Stromal cell of bone marrow (primary cell): ENCODE data around the gene RAB1A.
A peak's percentile ranks its signal among the peaks of the same experiment; 100 is the strongest.

Experiments used
- DNase-seq: peaks from one replicate; pipeline ENCODE4 v3.0.0-alpha.2; 2012; ENCODE audit warnings: low read depth

RAB1A gene

GRCh38 chr2:65061146-65061909 lies 68.6 kb downstream of the RAB1A start:
- no peak for DNase-seq

- DNase-seq, result no peak
Observed at GRCh38 chr2:65059071-65059470, 70.8 kb downstream of the RAB1A start.

GRCh38 chr2:65057391-65058052 lies 72.4 kb downstream of the RAB1A start:
- no peak for DNase-seq

- no peak for DNase-seq
Observed at GRCh38 chr2:65057054-65057375, 72.9 kb downstream of the RAB1A start.

GRCh38 chr2:65056215-65057053 lies 73.5 kb downstream of the RAB1A start, which contains the start of gene CEP68:
CEP68 (plus strand) TSS chr2:65056416; CDS start chr2:65069445, 13,029 bp downstream.
- peak; percentile 95 for DNase-seq

- no peak for DNase-seq
Observed at GRCh38 chr2:65055422-65056214, 74.3 kb downstream of the RAB1A start.

- no peak for DNase-seq
Observed at GRCh38 chr2:65054749-65055421, 75.0 kb downstream of the RAB1A start.

- DNase-seq, result no peak
Observed at GRCh38 chr2:65053199-65053598, 76.7 kb downstream of the RAB1A start.

- no peak for DNase-seq
Observed at GRCh38 chr2:65050931-65051330, 79.0 kb downstream of the RAB1A start.

- no peak for DNase-seq
Observed at GRCh38 chr2:65049010-65049639, 80.8 kb downstream of the RAB1A start.

GRCh38 chr2:65046633-65047407 lies 83.1 kb downstream of the RAB1A start:
- DNase-seq, result no peak

- no peak for DNase-seq
Observed at GRCh38 chr2:65045651-65046050, 84.3 kb downstream of the RAB1A start.

- no peak for DNase-seq
Observed at GRCh38 chr2:65044097-65044735, 85.7 kb downstream of the RAB1A start.

GRCh38 chr2:65043001-65043400 lies 86.9 kb downstream of the RAB1A start:
- DNase-seq, result no peak

GRCh38 chr2:65040400-65041261 lies 89.3 kb downstream of the RAB1A start:
- DNase-seq, result peak; percentile 70

- DNase-seq, result no peak
Observed at GRCh38 chr2:65039640-65040039, 90.3 kb downstream of the RAB1A start.

GRCh38 chr2:65037178-65037577 lies 92.7 kb downstream of the RAB1A start:
- no peak for DNase-seq
